Measurements from ENCODE around the gene CYP2C18. TPM values are rescaled to one million over a fixed set of nuclear protein-coding genes. Genes with fewer than 3 reads are reported as not detected.
"Not testable (repeated sequence)": the region's sequence is repeated elsewhere in the genome, so short reads cannot be mapped to it uniquely, and the experiment has no call there.

The CYP2C18 gene
- polyA plus RNA-seq, 4 donors, result 17.1 to 91.9 (median 74.2) TPM

DNA sequence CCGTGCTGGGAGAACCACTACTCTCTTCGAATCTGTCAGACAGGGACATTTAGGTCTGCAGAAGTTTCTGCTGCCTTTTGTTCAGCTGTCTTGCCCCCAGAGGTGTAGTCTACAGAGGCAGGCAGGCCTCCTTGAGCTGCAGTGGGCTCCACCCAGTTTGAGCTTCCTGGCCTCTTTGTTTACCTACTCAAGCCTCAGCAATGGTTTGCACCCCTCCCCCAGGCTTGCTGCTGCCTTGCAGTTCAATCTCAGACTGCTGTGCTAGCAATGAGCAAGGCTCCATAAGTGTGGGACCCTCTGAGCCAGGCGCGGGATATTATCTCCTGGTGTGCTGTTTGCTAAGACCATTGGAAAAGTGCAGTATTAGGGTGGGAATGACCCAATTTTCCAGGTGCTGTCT, 20.5 kb upstream of the CYP2C18 start:
- not testable (repeated sequence) for FAIRE-seq

DNA sequence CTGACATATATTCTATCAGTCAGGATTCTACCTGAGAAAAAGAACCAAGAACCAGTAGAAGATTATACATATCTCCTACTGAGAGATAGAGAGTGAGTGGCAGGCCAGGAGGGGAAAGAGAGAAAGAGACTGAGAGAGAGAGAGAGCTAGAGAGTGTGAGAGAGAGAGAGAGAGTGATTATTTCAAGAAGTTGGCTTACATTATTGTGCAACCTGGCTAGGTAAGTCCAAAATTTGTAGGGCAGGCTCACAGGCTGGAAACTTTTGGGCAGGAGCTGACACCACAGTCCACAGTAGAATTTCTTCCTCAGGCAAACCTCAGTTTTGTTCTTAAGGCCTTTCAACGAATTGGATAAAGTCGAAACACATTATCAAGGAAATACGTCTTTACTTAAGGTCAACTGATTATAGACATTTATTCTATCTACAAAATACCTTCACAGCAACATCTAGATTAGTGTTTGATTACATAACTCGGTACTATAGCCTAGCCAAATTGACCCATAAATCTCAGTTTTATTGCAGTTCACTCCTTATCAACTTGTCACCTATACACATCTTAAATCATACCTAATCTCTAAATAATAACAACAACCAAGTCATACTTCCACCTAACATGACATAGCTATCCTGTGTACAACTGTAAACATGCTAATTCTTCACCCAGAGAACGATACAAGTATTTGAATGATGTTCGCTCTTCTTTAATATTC, 17.0 kb upstream of the CYP2C18 start:
- no peak overlapping the region for H3K27ac ChIP-seq (ENCODE audit: low read depth in 1 of 3, low read length in 2 of 3)
- peak; percentile 61 for FAIRE-seq
- no peaks in the 10 kb centered on the region for H3K27me3 ChIP-seq (ENCODE audit: control insufficient read depth in 3 of 3, insufficient read depth in 3 of 3, low read length in 3 of 3)
- H3K9me3 ChIP-seq (ENCODE audit: control insufficient read depth in 2 of 2, insufficient read depth in 1 of 2, low read depth in 1 of 2, low read length in 1 of 2), result no peaks in the 10 kb centered on the region
- DNase-seq, result peak; percentile 11 to 74
- peaks cover 0 to 4% (median 0%) of the 10 kb centered on the region in 3 donors for H3K4me1 ChIP-seq (ENCODE audit: control insufficient read depth in 3 of 3, insufficient read depth in 2 of 3, low read depth in 1 of 3, low read length in 2 of 3)
- no peaks in the 10 kb centered on the region for H3K36me3 ChIP-seq (ENCODE audit: control insufficient read depth in 3 of 3, insufficient read depth in 2 of 3, low read depth in 1 of 3, low read length in 3 of 3)
- H3K4me3 ChIP-seq (ENCODE audit: low read depth in 1 of 3, low read length in 3 of 3), result no peak overlapping the region
- WGBS, 3 donors, result 21 to 60% (median 39%) methylated on average over 6 of the region's 6 CpGs

More for the DNA sequence above, 20.5 kb upstream of the CYP2C18 start:
- H3K36me3 ChIP-seq (ENCODE audit: control insufficient read depth in 3 of 3, insufficient read depth in 2 of 3, low read depth in 1 of 3, low read length in 3 of 3); H3K4me1 ChIP-seq (ENCODE audit: control insufficient read depth in 3 of 3, insufficient read depth in 2 of 3, low read depth in 1 of 3, low read length in 2 of 3); H3K9me3 ChIP-seq (ENCODE audit: control insufficient read depth in 2 of 2, insufficient read depth in 1 of 2, low read depth in 1 of 2, low read length in 1 of 2); H3K27me3 ChIP-seq (ENCODE audit: control insufficient read depth in 3 of 3, insufficient read depth in 3 of 3, low read length in 3 of 3); H3K4me3 ChIP-seq (ENCODE audit: low read depth in 1 of 3, low read length in 3 of 3); H3K27ac ChIP-seq (ENCODE audit: low read depth in 1 of 3, low read length in 2 of 3): not testable (repeated sequence)
- DNase-seq, result peak in 1 of 2 donors; percentile 20
- 82 to 95% (median 86%) methylated on average over 4 of the region's 4 CpGs for WGBS, 3 donors

DNA sequence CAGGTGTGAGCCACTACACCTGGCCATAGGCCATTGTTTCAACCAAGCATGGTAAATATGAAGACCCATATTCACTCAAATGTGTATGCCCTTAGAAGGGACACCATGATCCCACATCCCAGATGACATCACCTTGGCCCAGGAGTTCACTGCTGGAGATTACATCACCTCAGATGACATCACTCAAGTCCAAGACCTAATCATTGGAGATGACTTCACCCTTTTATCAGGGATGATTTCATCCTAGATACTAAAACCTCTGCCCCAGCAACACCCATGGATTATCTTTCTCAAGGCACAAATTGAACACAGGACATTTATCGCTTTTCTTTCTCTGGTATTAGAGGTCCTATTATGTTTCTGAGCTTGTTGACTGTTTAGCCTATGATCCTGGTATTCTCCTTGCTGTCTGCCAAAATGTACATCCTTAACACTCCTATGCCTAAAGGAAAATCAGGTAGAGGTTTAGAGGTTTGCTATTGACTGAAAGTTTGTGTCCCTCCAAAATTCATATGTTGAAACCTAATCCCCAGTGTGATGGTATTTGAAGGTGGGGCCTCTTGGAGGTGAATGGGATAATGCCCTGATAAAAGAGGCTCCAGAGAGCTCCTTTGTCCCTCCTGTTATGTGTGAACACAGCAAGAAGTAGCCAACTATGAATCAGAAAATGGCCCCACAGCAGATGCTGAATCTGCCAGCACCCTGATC, 9.8 kb upstream of the CYP2C18 start:
- Histone ChIP-seq H3K4me3 (ENCODE audit: low read depth in 1 of 3, low read length in 3 of 3) (no peak overlapping the region), H3K4me1 (ENCODE audit: control insufficient read depth in 3 of 3, insufficient read depth in 2 of 3, low read depth in 1 of 3, low read length in 2 of 3) (peaks cover 0 to 9% (median 3%) of the 10 kb centered on the region in 3 donors), H3K27ac (ENCODE audit: low read depth in 1 of 3, low read length in 2 of 3) (no peak overlapping the region), H3K27me3 (ENCODE audit: control insufficient read depth in 3 of 3, insufficient read depth in 3 of 3, low read length in 3 of 3) (no peaks in the 10 kb centered on the region), H3K9me3 (ENCODE audit: control insufficient read depth in 2 of 2, insufficient read depth in 1 of 2, low read depth in 1 of 2, low read length in 1 of 2) (peaks cover 0 to 8% of the 10 kb centered on the region in 2 donors), H3K36me3 (ENCODE audit: control insufficient read depth in 3 of 3, insufficient read depth in 2 of 3, low read depth in 1 of 3, low read length in 3 of 3) (no peaks in the 10 kb centered on the region)
- peak in 1 of 2 donors; percentile 68 for DNase-seq
- 66 to 100% (median 88%) methylated on average over 1 of the region's 1 CpG for WGBS, 3 donors
- no peak for FAIRE-seq

DNA sequence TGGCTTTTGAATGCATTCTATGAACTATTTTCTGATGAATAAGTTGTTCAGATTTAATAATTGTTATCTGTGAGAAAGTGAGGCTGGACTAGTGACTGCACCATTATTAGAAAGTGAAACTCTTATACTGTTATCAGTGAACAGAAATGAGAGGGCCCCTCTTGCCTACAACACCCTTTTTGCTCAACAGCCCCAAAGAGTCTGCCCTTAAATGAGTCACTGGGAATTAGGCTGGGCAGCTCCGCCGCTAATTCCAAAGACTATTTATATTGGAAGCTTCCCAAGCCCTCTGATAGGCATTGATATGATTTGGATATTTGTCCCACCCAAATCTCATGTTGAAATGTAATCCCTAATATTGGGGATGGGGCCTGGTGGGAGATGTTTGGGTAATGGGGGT, 7.0 kb upstream of the CYP2C18 start:
- Histone ChIP-seq H3K36me3 (ENCODE audit: control insufficient read depth in 3 of 3, insufficient read depth in 2 of 3, low read depth in 1 of 3, low read length in 3 of 3) (no peaks in the 10 kb centered on the region), H3K27ac (ENCODE audit: low read depth in 1 of 3, low read length in 2 of 3) (peak overlapping the region in 1 of 3 donors; percentile 38), H3K4me1 (ENCODE audit: control insufficient read depth in 3 of 3, insufficient read depth in 2 of 3, low read depth in 1 of 3, low read length in 2 of 3) (peaks cover 0 to 23% (median 3%) of the 10 kb centered on the region in 3 donors), H3K4me3 (ENCODE audit: low read depth in 1 of 3, low read length in 3 of 3) (no peak overlapping the region), H3K27me3 (ENCODE audit: control insufficient read depth in 3 of 3, insufficient read depth in 3 of 3, low read length in 3 of 3) (no peaks in the 10 kb centered on the region), H3K9me3 (ENCODE audit: control insufficient read depth in 2 of 2, insufficient read depth in 1 of 2, low read depth in 1 of 2, low read length in 1 of 2) (peaks cover 0 to 8% of the 10 kb centered on the region in 2 donors)
- 10 to 54% (median 53%) methylated on average over 2 of the region's 2 CpGs for WGBS, 3 donors
- DNase-seq (peak; percentile 45 to 72), FAIRE-seq (peak; percentile 26)

DNA sequence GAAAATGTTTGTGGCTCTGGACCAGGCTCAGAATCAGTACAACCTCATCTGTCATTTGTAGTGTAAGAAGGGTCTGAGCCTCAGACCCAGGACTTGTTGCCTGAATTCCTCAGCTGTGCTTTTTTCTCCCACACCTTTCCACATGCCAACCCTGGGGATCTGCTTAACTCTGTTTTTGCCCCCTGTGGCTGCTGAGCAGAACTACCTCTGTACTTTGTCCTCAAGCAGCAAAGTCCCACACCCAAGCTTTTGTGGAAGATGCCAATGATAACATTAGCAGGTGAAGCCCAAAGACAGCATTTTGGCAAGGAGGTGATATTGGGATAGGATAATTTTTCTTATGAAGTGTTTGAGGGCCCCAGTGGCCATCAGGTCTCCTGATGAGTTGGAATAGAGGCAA, 5.8 kb upstream of the CYP2C18 start:
- H3K4me1 ChIP-seq (ENCODE audit: control insufficient read depth in 3 of 3, insufficient read depth in 2 of 3, low read depth in 1 of 3, low read length in 2 of 3), result peaks cover 0 to 33% (median 3%) of the 10 kb centered on the region in 3 donors
- H3K4me3 ChIP-seq (ENCODE audit: low read depth in 1 of 3, low read length in 3 of 3), result no peak overlapping the region
- FAIRE-seq (no peak), DNase-seq (peak; percentile 71 to 77)
- peaks cover 0 to 8% of the 10 kb centered on the region in 2 donors for H3K9me3 ChIP-seq (ENCODE audit: control insufficient read depth in 2 of 2, insufficient read depth in 1 of 2, low read depth in 1 of 2, low read length in 1 of 2)
- H3K27ac ChIP-seq (ENCODE audit: low read depth in 1 of 3, low read length in 2 of 3), result peak overlapping the region in 2 of 3 donors; percentile 2 to 5
- no peaks in the 10 kb centered on the region for H3K27me3 ChIP-seq (ENCODE audit: control insufficient read depth in 3 of 3, insufficient read depth in 3 of 3, low read length in 3 of 3)
- H3K36me3 ChIP-seq (ENCODE audit: control insufficient read depth in 3 of 3, insufficient read depth in 2 of 3, low read depth in 1 of 3, low read length in 3 of 3), result no peaks in the 10 kb centered on the region

DNA sequence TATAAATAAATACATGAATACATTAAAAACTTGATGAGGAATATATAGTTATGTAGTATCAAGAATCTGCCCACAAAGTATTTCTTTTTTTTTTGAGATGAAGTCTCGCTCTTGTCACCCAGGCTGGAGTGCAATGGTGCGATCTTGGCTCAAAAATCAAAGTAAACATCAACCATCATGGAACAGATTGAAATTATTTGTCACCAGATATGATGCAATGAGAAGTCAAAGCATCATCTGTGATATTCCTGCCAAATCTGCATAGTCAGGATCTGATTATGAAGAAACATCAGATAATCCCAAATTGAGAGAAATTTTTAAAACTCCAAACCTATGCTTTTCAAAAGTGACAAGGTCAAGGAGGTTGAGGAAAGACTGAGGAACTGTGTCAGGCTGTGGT, 5.1 kb upstream of the CYP2C18 start:
- no peaks in the 10 kb centered on the region for H3K36me3 ChIP-seq (ENCODE audit: control insufficient read depth in 3 of 3, insufficient read depth in 2 of 3, low read depth in 1 of 3, low read length in 3 of 3)
- H3K27me3 ChIP-seq (ENCODE audit: control insufficient read depth in 3 of 3, insufficient read depth in 3 of 3, low read length in 3 of 3), result no peaks in the 10 kb centered on the region
- peaks cover 0 to 40% (median 3%) of the 10 kb centered on the region in 3 donors for H3K4me1 ChIP-seq (ENCODE audit: control insufficient read depth in 3 of 3, insufficient read depth in 2 of 3, low read depth in 1 of 3, low read length in 2 of 3)
- H3K9me3 ChIP-seq (ENCODE audit: control insufficient read depth in 2 of 2, insufficient read depth in 1 of 2, low read depth in 1 of 2, low read length in 1 of 2), result peaks cover 0 to 8% of the 10 kb centered on the region in 2 donors
- no peak overlapping the region for H3K4me3 ChIP-seq (ENCODE audit: low read depth in 1 of 3, low read length in 3 of 3)
- FAIRE-seq, result no peak
- WGBS, 3 donors, result 84 to 91% (median 88%) methylated on average over 2 of the region's 2 CpGs
- DNase-seq, result no peak
- H3K27ac ChIP-seq (ENCODE audit: low read depth in 1 of 3, low read length in 2 of 3), result no peak overlapping the region

DNA sequence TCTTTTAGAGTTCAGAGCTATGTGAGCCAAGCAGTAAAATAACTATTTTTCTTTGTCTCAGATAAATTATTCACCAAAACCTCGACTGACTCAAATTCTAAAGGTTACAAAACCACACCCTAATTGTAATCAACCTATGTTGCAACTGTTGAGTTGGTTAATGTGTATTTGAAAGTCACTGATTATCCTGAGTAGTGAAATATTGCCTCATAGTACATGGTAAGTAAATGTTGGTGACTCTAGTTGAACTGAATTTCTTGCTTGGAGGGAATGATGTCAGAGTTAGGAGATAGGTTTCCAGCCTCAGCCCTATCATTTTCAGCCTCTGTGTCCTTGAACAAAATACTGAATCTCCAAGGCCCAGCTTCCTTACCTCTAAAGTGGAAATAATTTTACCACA, 3.0 kb upstream of the CYP2C18 start:
- peak; percentile 92 to 95 for DNase-seq
- H3K27ac ChIP-seq (ENCODE audit: low read depth in 1 of 3, low read length in 2 of 3), result peak overlapping the region in 2 of 3 donors; percentile 54 to 86
- FAIRE-seq, result peak; percentile 97
- H3K27me3 ChIP-seq (ENCODE audit: control insufficient read depth in 3 of 3, insufficient read depth in 3 of 3, low read length in 3 of 3), result no peaks in the 10 kb centered on the region
- H3K4me1 ChIP-seq (ENCODE audit: control insufficient read depth in 3 of 3, insufficient read depth in 2 of 3, low read depth in 1 of 3, low read length in 2 of 3), result peaks cover 0 to 40% (median 3%) of the 10 kb centered on the region in 3 donors
- no peak overlapping the region for H3K4me3 ChIP-seq (ENCODE audit: low read depth in 1 of 3, low read length in 3 of 3)
- no peaks in the 10 kb centered on the region for H3K36me3 ChIP-seq (ENCODE audit: control insufficient read depth in 3 of 3, insufficient read depth in 2 of 3, low read depth in 1 of 3, low read length in 3 of 3)
- 4 to 29% (median 11%) methylated on average over 1 of the region's 1 CpG for WGBS, 3 donors
- H3K9me3 ChIP-seq (ENCODE audit: control insufficient read depth in 2 of 2, insufficient read depth in 1 of 2, low read depth in 1 of 2, low read length in 1 of 2), result peaks cover 0 to 11% of the 10 kb centered on the region in 2 donors

DNA sequence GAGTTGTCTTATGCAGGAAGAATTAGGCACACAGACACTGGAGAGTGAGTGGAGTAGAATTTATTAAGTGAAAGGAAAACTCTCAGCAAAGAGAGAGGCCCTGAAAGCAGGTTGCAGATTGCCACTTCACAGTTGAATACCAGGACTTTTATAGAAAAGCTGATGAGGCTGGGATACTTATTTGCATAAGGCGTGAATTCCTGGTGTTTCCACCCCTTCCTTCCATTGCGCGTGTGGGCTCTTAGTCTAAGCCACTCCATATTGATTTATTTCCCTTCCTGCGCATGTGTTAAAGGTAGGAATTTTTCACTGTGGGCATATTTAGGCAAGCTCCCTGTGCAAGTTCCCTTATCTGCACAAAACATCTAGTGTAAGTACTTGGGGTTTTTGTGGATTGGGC, 893 bp upstream of the CYP2C18 start:
- peak overlapping the region; percentile 1 to 82 (median 30) for H3K27ac ChIP-seq (ENCODE audit: low read depth in 1 of 3, low read length in 2 of 3)
- not testable (repeated sequence) for H3K27me3 ChIP-seq (ENCODE audit: control insufficient read depth in 3 of 3, insufficient read depth in 3 of 3, low read length in 3 of 3); FAIRE-seq; H3K36me3 ChIP-seq (ENCODE audit: control insufficient read depth in 3 of 3, insufficient read depth in 2 of 3, low read depth in 1 of 3, low read length in 3 of 3); H3K4me3 ChIP-seq (ENCODE audit: low read depth in 1 of 3, low read length in 3 of 3); H3K9me3 ChIP-seq (ENCODE audit: control insufficient read depth in 2 of 2, insufficient read depth in 1 of 2, low read depth in 1 of 2, low read length in 1 of 2)
- peak in 1 of 2 donors; percentile 36 for DNase-seq
- peaks cover 0 to 35% (median 0%) of the 10 kb centered on the region in 3 donors for H3K4me1 ChIP-seq (ENCODE audit: control insufficient read depth in 3 of 3, insufficient read depth in 2 of 3, low read depth in 1 of 3, low read length in 2 of 3)
- WGBS, 3 donors, result 22 to 57% (median 29%) methylated on average over 4 of the region's 4 CpGs

All from small intestine (tissue), 7 donors.